ENCODE results near the gene NCDN.
A peak's percentile ranks its signal among the peaks of the same experiment; 100 is the strongest.

Gene NCDN

GRCh38 chr1:35555212-35555584 is 2.4 kb upstream of the NCDN start:
- DNase-seq (ENCODE audit: low read depth) = no peak

GRCh38 chr1:35555601-35556477 is 1.8 kb upstream of the NCDN start:
- no peak for DNase-seq (ENCODE audit: low read depth)

- no peak for DNase-seq (ENCODE audit: low read depth)
Observed at GRCh38 chr1:35556484-35557117, 998 bp upstream of the NCDN start.

GRCh38 chr1:35557118-35557610 is 435 bp upstream of the NCDN start, which contains the start of gene KIAA0319L:
TSS of gene KIAA0319L (minus strand) at chr1:35557403. CDS start at chr1:35554491, 2,912 bp downstream.
- DNase-seq (ENCODE audit: low read depth) = no peak

- DNase-seq (ENCODE audit: low read depth) = no peak
Observed at GRCh38 chr1:35558374-35559316, 1.0 kb downstream of the NCDN start.

- DNase-seq (ENCODE audit: low read depth) = no peak
Observed at GRCh38 chr1:35559317-35559944, 1.8 kb downstream of the NCDN start.

GRCh38 chr1:35560256-35561225 is 2.9 kb downstream of the NCDN start:
- no peak for DNase-seq (ENCODE audit: low read depth)

GRCh38 chr1:35561297-35561971 is 3.8 kb downstream of the NCDN start:
- no peak for DNase-seq (ENCODE audit: low read depth)

- no peak for DNase-seq (ENCODE audit: low read depth)
Observed at GRCh38 chr1:35561972-35562680, 4.5 kb downstream of the NCDN start.

- DNase-seq (ENCODE audit: low read depth) = no peak
Observed at GRCh38 chr1:35563166-35563565, 5.6 kb downstream of the NCDN start.

GRCh38 chr1:35564037-35564883 is 6.7 kb downstream of the NCDN start:
- DNase-seq (ENCODE audit: low read depth) = peak; percentile 66

GRCh38 chr1:35564884-35565741 is 7.5 kb downstream of the NCDN start:
- no peak for DNase-seq (ENCODE audit: low read depth)

- DNase-seq (ENCODE audit: low read depth) = no peak
Observed at GRCh38 chr1:35565742-35566133, 8.1 kb downstream of the NCDN start.

- DNase-seq (ENCODE audit: low read depth) = no peak
Observed at GRCh38 chr1:35567947-35568558, 10.5 kb downstream of the NCDN start.

- peak; percentile 51 for DNase-seq (ENCODE audit: low read depth)
Observed at GRCh38 chr1:35568975-35569395, 11.4 kb downstream of the NCDN start.

- no peak for DNase-seq (ENCODE audit: low read depth)
Observed at GRCh38 chr1:35569936-35570335, 12.3 kb downstream of the NCDN start.
